Measurements from ENCODE around the gene CCDC27. TPM values are rescaled to one million over a fixed set of nuclear protein-coding genes. Genes with fewer than 3 reads are reported as not detected.
A peak's percentile ranks its signal among the peaks of the same experiment; 100 is the strongest.

The CCDC27 gene
- total and polyA plus RNA-seq, 2 of the 13 experiments (the other 11 are each of a cell fraction or from before 2014, with no cell fraction given) = not detected

- H4K20me1 ChIP-seq (ENCODE audit: insufficient read depth, low read length) = peaks cover 5% of the 10 kb centered on the region; the same call in 1 of the 2 replicates
- CTCF ChIA-PET (ENCODE audit: low intra/inter-chr PET ratio, low total read pairs) = no interaction called here
- intact Hi-C loops (cut with micrococcal nuclease; ENCODE audit: unreplicated experiment) (no loop called here), in situ Hi-C loops (cut with HindIII; ENCODE audit: extremely low pct_ligation_motif_present, low pct_unique_long_range_greater_than_20kb) (no loop called here)
- peak; percentile 69 for ATAC-seq
- peak overlapping the region in 1 of 3 experiments; percentile 51; a peak in 2 of 6 replicates for H3K4me3 ChIP-seq (replicated peaks in 1 of 3; ENCODE audit: insufficient read depth in 1 of 3, low read depth in 2 of 3, low read length in 3 of 3)
- H3K79me2 ChIP-seq (ENCODE audit: insufficient read depth, low read length) = no peaks in the 10 kb centered on the region
- BruUV-seq (replicated peaks) = no TSS peak
- no peak overlapping the region for H3K27ac ChIP-seq (ENCODE audit: extremely low read length, insufficient read depth, low read length)
- no peak overlapping the region for H3K9ac ChIP-seq (ENCODE audit: insufficient read depth, low read depth, low read length)
- H3K27me3 ChIP-seq (ENCODE audit: control insufficient read depth in 1 of 2, insufficient read depth in 2 of 2, low read length in 2 of 2) = peaks cover 3 to 20% of the 10 kb centered on the region in 2 experiments; a peak in 4 of 5 replicates
- peak overlapping the region; percentile 59 for H3K4me2 ChIP-seq (ENCODE audit: low read depth, low read length)
- no peaks in the 10 kb centered on the region for H3K9me3 ChIP-seq (ENCODE audit: low read length)
- no peak for FAIRE-seq
- peak; percentile 33 for DNase-seq (ENCODE audit: low spot score)
- H3K36me3 ChIP-seq (replicated peaks in 1 of 2; ENCODE audit: control insufficient read depth in 1 of 2, insufficient read depth in 2 of 2, low read length in 2 of 2) = no peaks in the 10 kb centered on the region
- no peak overlapping the region for H2AFZ ChIP-seq (ENCODE audit: low read length)
- H3K4me1 ChIP-seq (ENCODE audit: insufficient read depth, low read length) = peaks cover 11% of the 10 kb centered on the region
- POLR2A ChIA-PET = interaction anchor here (1.0 to 1.1 kb wide), 2 partner anchors 51 to 54 kb away, joined by 3 read pairs; no protein-coding TSS in a partner anchor
- WGBS (ENCODE audit: low lambda C conversion rate) = 100% methylated on average over 1 of the region's 40 CpGs
- TF ChIP-seq ZBTB25 (CRISPR knock-in tag; IDR thresholded peaks at IDR 0.05) = peak; percentile 30; the same call in 1 of the 2 replicates
- TF ChIP-seq GATAD2A (CRISPR knock-in tag; IDR thresholded peaks at IDR 0.05) = no peak
- no peak for TF ChIP-seq BHLHE40 (IDR thresholded peaks at IDR 0.05; ENCODE audit: low read length)
- no peak for TF ChIP-seq DPF2 (CRISPR knock-in tag; IDR thresholded peaks at IDR 0.05; ENCODE audit: borderline replicate concordance, low read depth)
- no peak for TF ChIP-seq KDM4B (CRISPR knock-in tag; IDR thresholded peaks at IDR 0.05)
- TF ChIP-seq, protein P1, sequence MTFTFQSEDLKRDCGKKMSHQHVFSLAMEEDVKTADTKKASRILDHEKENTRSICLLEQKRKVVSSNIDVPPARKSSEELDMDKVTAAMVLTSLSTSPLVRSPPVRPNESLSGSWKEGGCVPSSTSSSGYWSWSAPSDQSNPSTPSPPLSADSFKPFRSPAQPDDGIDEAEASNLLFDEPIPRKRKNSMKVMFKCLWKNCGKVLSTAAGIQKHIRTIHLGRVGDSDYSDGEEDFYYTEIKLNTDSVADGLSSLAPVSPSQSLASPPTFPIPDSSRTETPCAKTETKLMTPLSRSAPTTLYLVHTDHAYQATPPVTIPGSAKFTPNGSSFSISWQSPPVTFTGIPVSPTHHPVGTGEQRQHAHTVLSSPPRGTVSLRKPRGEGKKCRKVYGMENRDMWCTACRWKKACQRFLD (CRISPR knock-in tag; IDR thresholded peaks at IDR 0.05; ENCODE audit: borderline replicate concordance) = no peak
- no peak for TF ChIP-seq ZNF230 (CRISPR knock-in tag; IDR thresholded peaks at IDR 0.05)
- TF ChIP-seq TAF1 (CRISPR knock-in tag; IDR thresholded peaks at IDR 0.05) = no peak
- no peak for TF ChIP-seq PRMT3 (CRISPR knock-in tag; IDR thresholded peaks at IDR 0.05; ENCODE audit: borderline replicate concordance, low read depth)
- TF ChIP-seq AGO1 (IDR thresholded peaks at IDR 0.05; ENCODE audit: low read depth, low read length, poor library complexity, severe bottlenecking) = peak; percentile 18
- no peak for TF ChIP-seq ZNF577 (CRISPR knock-in tag; IDR thresholded peaks at IDR 0.05; ENCODE audit: borderline replicate concordance, low read depth)
- TF ChIP-seq, protein P2, sequence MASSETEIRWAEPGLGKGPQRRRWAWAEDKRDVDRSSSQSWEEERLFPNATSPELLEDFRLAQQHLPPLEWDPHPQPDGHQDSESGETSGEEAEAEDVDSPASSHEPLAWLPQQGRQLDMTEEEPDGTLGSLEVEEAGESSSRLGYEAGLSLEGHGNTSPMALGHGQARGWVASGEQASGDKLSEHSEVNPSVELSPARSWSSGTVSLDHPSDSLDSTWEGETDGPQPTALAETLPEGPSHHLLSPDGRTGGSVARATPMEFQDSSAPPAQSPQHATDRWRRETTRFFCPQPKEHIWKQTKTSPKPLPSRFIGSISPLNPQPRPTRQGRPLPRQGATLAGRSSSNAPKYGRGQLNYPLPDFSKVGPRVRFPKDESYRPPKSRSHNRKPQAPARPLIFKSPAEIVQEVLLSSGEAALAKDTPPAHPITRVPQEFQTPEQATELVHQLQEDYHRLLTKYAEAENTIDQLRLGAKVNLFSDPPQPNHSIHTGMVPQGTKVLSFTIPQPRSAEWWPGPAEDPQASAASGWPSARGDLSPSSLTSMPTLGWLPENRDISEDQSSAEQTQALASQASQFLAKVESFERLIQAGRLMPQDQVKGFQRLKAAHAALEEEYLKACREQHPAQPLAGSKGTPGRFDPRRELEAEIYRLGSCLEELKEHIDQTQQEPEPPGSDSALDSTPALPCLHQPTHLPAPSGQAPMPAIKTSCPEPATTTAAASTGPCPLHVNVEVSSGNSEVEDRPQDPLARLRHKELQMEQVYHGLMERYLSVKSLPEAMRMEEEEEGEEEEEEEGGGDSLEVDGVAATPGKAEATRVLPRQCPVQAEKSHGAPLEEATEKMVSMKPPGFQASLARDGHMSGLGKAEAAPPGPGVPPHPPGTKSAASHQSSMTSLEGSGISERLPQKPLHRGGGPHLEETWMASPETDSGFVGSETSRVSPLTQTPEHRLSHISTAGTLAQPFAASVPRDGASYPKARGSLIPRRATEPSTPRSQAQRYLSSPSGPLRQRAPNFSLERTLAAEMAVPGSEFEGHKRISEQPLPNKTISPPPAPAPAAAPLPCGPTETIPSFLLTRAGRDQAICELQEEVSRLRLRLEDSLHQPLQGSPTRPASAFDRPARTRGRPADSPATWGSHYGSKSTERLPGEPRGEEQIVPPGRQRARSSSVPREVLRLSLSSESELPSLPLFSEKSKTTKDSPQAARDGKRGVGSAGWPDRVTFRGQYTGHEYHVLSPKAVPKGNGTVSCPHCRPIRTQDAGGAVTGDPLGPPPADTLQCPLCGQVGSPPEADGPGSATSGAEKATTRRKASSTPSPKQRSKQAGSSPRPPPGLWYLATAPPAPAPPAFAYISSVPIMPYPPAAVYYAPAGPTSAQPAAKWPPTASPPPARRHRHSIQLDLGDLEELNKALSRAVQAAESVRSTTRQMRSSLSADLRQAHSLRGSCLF (CRISPR knock-in tag; IDR thresholded peaks at IDR 0.05; ENCODE audit: borderline replicate concordance) = no peak
- TF ChIP-seq, protein P3, sequence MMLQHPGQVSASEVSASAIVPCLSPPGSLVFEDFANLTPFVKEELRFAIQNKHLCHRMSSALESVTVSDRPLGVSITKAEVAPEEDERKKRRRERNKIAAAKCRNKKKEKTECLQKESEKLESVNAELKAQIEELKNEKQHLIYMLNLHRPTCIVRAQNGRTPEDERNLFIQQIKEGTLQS (CRISPR knock-in tag; IDR thresholded peaks at IDR 0.05) = 0 out of 2 replicates have a peak, but pooled peaks have one; percentile 43
These were observed 34.3 kb upstream of the CCDC27 start for GRCh38 chr1:3717715-3718601.
